NCI-H1092 treated with DMSO at 0.1 percent for 48 hours (cell line): Measurements from ENCODE around the gene SCUBE1.

Source experiments
- DNase-seq: peaks from one replicate; lab custom pipeline; 2025; lab: John Stamatoyannopoulos, UW

The SCUBE1 gene

DNA sequence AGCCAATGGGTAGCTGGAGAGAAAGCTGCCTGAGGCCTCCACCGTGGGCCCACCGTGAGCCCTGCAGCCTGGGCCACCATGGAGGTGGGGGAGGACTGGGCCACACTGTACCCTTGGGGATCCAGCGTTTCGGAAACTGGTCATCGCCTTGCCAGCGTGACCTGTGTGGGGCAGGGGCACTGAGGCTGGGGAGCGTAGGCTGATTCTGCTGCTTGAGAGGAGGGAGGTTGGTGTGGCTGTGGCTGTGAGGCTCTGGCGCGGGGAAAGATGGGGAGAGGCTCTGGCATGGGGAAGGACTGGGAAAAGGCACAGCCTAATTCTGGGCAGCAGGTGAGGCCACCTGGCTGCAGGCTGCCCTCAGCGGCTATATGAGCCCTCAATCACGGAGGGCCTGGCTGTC, 143.6 kb downstream of the SCUBE1 start:
- DNase-seq = no peak

DNA sequence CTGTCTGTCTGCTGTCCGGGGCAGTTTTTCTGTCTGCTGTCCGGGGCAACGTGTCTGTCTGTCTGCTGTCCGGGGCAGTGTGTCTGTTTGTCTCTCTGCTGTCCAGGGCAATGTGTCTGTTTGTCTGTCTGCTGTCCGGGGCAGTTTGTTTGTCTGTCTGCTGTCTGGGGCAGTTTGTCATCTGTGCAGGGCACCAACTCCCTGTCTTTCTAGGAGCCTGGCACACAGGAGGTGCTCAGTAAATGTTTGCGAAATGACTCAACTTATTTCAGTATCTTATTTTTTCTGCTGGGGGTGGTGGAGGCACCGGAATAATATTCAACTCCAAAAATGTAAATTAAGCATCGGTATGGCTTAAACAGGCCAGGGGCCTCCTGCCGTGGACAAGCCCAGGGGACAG, 144.2 kb downstream of the SCUBE1 start:
- DNase-seq = no peak

DNA sequence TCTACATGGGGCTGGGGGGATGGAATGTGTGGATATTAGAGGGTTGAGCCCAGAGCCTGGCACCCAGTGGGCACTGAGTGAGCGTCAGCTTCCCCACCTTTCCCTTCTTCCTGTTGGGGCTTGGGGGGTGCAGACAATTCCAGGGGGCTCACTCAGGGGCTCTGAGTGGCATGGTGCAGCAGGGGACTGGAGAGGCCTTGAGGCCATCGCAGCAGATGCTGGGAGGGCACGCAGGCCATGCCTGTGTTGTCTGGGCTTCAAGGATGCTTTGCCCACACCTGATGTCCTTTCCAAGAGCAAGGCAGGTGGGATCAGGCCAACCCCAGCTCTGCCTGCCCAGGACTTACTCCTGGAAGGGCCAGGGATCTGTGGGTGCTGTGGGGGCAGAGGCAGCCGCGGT, 145.0 kb downstream of the SCUBE1 start:
- DNase-seq = no peak

DNA sequence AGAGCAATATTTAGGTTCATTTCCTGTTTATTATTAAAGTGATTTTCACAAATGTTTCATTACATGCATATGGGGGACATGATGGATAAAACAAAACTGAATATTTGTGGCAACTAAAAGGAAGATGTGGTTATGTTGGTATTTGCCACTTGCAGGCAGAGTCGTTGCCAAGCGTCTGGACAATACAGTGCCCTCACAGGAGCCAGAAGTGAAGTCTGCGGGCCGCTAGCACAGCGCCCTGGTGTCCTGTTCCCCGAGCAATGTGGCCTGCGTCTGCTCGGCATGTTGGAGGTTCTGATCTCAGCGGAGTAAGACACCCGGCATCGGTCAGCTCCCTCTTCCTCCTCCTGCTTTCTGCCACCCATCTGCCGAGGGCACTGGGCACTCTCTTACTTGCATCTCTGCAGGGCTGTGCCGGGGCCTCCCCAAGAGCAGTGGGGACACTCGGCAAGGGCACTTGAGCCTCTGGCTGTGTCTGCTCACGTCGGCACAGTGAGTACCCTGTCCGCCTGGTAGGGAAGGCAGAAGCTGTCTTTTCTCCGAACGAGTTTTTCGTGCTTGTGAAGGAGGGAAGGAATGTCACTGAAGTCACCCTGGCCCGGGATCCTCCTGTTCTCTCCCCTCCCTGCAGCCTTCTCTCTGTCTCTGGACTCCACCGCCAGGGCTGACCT, 145.8 kb downstream of the SCUBE1 start:
- no peak for DNase-seq

DNA sequence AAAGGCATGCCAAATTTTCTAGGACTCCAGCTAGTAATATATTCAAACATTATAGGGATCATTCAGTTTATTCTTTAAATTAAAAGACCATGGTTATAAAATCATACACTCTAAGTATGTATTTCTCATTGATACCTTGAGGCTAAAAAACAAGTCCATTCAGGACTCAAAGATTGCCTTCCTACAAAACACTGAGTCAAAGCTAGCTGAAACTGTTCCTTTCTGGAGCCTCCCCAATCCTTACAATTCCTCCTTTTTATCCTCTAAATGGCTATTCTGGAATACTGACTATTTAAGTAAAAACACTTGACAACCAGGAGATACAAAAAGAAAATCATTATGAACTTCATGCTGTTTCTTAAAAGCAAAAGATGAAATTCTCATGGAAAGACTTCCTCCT, 151.3 kb downstream of the SCUBE1 start:
- DNase-seq = no peak

DNA sequence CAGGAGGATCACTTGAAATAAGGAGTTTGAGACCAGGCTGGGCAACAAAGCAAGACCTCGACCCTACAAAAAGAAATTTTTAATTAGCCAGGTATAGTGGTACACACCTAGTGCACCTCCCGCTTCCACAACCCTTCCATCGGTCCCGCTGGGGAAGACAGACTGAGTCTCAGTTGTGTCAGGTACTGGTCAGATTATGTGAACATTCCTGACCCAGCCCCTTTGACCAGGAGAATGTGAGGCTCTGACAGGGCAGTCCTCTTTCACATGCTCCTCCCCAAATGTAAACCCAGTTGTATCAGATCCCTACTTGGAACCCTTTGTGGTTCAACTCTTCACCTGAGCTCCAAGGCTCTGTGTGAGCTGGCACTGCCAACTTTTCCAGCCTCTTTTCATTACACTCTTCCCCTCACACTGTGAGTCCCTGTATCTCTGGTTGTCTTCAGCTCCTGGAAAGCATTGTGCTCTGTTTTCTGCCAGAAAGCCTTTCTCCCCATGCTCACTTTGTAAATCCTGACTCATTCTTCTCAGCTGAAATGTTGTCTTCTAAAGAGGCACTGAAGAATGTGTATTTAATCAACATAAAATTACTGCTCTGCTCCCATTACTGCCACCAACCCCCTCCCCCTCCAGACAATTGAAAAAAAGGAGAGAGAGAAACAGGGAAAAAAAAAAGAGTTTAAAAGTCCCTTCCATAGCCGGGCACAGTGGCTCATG, 154.2 kb downstream of the SCUBE1 start:
- DNase-seq = no peak

DNA sequence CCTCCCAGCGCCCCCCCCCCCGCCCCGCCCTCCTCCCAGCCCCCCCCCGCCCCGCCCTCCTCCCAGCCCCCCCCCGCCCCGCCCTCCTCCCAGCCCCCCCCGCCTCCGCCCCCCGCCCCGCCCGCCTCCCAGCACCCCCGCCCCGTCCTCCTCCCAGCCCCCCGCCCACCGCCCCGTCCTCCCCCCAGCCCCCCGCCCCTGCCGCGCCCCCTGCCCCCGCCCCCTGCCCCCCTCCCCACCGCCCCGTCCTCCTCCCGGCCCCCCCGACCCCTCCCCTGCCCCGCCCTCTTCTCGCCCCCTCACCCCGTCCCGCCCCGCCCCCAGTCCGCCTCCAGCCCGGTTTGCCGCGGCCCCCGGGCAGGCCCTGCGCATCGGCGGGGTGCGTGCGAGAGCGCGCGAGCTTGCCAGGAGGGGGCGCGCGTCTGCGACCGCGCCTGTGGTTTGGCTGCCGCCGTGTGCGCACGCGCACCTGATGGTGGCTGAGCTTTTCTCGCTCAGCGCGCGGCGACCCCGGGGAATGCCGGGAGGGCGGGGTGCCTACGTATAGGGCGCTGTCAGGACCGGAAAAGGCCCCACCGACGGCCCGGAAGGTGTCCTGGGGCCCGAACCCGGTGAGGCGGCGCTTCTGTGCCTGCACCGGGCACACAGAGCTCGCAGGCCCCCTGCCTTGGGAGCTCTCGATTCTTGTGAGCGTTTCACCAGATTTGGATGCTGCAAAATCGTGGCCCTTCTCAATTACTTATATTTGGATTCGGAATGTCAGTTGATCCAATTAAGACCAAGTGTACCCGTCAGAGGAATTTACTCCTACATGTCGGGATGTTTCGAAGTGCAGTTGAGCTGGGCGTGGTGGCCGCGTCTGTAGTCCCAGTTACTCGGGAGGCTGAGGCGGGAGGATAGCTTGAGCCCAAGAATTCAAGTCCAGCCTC, 155.7 kb downstream of the SCUBE1 start:
- peak; percentile 55 for DNase-seq

DNA sequence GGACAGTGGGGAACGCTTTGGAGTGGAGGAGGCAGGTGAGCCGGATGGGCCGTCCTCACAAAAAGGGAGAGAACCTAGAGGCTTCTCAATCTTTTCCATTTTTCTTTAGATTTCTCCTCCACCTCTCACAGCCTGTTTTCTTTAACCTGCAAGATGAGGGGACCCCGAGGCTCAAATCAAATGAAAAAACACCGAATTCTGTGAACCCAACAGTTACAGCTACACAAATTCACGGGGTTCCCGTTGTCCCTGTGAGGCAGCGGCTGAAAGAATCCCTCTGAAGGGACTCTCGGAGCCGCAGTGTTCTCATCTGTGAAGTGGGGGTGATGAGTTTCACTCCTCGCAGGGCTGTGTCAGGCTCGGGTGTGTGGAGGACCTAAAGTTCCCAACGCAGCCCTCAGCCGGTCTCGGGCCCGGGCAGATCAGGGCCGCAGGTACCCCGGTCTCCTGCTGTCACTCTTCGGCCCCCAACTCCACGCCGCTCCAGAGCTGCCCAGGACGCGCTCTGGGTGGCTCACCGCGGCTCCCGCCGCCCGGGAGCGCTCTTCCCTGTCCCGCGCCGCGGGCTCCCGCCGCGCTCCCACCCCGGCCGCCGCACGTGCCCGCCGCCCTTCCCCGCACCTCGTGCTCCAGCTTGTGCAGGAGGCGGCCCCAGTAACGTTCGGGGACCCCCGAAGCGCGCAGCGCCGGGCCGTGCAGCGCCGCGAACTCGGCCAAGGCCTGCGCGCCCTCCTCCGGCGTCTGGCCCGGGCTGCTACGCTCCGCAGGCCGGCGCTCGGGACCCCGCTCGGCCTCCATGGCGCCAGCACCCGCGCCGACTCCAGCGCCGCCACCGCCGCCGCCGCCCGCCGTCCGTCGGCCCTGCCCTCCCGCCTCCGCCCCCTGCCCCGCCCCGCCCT, 156.7 kb downstream of the SCUBE1 start, which contains the start of gene TTLL12:
TSS of gene TTLL12 (minus strand) at position 863 of the 899 bp plus-strand sequence. CDS start at position 798, 65 bp downstream.
- peak; percentile 5 for DNase-seq

DNA sequence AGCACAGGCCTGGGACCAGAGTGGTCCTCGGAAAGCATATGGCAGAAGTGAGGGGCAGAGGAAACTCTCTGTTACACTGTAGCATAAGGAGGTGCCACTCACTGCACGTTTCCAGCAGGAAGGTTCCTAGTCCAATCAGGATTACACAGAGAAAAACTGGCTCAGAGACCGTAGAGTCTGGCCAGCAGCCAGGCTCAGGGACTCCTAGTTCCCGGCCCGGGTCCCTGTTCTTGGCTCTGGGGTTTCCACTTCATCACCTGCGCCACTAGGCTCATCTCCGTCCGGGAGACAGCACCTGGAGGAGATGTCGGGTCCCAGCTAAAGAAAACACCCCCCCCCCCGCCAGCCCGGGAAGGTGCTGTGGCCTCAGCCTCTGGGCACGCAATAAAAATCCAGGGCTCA, 157.3 kb downstream of the SCUBE1 start:
- DNase-seq = peak; percentile 8

DNA sequence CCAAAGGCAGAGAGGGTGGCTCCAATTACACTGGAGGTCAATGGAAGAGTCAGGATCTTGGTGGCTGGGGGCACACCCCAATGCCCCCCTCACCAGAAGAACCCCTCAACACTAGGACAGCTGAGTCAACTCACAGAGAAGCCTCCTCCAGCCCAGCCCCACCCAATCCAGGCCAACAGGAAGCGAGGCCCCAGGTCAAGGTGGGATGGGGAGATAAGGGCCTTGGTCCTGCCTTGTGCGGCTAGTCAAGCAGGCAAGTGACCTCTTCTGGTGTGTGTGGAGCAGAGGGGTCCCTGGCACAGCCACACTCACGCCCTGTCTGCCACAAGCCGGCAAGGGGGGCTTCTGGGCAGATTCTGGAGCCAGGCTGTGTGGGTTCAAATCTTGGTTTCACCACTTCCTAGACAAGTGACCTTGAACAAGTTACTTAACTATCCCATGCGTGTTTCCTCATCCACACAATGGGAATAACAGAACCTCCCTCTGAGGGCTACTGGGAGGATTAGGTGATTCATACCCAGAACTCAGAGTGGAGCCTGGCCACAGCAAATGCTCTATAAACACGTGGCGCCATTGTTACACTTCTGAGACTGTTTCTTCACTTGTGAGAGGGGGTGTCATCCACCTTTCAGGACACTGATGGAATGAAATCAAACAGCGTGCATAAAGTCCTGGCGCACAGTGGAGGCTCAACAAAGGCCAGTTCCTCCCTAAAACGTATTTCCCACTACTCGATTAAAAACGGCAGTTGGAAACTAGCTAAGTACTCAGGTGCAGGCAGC, 159.5 kb downstream of the SCUBE1 start:
- no peak for DNase-seq

DNA sequence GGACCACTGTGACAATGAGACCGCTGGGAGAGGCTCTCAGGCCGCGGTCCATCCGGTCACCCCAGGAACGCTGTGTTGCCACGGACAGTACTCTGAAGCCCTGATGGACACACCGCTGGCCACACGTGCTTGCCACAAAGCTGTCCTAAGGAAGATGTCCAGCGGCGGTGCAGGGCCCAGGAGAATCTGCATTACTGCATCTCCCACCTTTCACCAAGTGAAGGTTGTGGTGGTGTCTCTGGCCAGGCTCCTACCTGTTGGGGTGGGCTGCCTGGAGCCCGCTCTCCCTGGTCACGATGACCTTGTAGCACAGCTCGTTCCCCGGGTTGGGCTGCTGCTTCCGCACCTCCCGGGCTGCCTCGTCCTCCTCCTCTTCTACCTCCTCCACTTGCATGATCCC, 160.4 kb downstream of the SCUBE1 start:
- DNase-seq = no peak

DNA sequence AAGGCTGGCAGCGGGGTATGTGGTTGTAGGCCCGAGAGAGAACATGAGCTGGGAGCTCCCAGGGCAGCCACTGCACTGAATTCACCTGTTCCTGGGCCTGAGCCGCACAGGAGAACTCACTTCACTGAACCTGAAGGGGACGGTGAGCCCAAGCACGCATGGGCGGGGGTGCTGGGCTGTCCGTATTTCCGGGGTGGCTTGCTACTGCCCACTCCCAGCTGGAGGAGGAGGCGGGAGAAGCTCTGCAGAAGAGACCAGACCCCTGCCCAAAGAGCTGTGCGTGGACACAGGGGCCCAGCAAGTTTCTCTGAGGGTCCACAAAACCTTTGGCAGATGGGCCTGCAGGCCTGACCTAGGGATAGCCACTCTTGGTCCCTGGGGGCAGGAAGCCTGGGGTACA, 161.1 kb downstream of the SCUBE1 start:
- DNase-seq = no peak

DNA sequence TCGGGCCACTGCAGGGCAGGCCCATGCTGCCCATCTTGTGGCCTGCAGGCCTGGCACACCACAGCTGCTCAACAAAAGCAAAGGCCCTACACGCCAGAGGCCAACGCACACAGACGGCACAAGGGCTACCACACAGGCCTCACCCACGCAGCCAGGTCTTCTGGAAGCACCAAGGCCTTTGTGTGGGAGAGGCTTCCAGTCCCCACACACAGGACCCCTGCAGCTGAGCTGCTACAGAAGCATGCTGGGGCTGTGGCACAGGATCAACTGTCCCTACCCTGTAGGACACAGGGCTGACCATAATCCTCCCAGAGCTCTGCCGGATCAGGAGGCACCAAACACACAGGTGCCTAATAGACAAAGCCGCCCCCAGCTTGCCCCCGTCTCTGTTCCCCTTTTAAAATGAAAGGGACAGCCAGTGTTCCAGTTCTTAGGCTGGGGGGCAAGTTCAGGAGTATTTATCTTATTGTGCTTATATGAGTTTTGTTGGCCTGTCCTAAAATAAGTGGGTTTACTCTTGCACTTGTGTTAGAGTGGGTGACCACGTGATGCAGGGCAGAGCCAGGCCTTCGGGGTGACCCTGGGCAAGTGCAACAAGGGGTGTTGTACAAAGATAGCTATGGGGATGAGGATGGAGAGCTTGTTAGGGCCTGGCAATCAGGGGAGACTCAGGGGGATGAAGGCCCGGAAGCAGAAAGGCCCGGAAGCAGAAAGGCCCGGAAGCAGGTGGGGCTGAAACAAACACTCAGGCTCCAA, 161.7 kb downstream of the SCUBE1 start:
- no peak for DNase-seq

DNA sequence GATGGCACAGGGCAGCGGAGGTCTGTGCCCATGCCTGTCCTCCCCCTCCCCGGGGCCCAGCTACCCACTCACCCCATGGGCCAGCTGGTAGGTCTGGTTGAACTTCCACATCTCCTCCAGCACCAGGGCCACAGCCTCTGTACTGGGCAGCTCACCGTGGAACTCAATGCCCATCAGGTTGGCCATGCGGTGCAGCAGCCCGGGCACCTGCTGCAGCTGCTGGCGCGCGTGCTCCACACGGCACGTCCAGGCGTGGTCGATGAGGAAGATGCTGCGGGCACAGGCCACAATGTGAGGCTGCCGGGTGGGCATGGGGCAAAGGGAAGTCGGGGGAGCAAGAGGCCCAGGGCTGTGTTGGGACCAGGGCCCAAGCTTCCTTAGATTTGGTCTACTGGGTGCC, 162.5 kb downstream of the SCUBE1 start:
- DNase-seq = no peak

DNA sequence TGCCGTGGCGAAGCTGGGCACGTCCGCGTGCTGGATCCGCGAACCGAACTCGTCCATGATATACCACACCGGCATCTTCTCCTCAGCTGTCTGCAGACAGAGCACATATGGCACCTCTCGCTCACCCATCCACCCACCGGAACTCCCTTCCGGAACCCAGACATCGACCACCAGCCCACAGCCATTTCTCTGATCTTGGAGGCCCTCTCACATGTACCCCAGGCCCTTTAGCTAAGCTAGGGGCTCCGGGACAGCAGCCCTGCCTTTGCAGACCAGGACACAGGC, 163.3 kb downstream of the SCUBE1 start:
- no peak for DNase-seq

DNA sequence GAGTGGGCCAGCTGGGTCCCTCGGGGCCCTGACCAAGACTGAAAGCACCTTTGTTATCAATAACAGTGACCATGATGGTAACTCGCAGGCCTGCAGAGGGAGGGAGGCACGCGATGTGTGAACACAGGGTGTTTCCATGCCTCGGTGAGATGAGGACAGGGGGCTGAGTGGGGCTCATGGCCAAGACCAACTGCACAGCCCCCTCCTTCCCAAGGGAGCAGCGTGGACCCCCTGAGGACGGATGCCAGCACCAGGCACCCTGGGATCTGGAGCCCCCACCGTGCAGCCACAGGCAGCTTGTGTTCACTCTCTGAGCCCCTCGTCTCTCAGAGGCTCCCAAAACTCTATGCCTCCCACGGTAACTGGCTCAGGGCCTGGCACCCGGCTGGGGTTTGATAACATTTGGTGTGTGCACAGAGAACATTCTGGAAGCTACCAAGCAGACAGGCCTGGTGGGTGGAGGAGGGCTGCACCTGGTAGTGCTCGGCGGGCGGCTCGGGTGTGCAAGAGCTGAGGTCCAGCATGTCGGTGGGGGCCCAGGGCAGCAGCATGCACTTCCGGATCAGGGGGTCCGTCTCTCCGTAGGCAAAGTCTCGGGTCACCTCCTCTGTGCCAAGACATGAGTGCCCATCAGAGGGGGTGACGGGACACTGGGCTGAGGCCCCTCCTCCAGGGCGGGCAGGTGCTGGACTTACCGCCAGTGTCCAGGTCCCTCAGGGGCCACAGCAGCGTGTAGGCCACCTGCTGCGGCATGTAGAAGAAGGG, 163.8 kb downstream of the SCUBE1 start:
- DNase-seq = no peak

DNA sequence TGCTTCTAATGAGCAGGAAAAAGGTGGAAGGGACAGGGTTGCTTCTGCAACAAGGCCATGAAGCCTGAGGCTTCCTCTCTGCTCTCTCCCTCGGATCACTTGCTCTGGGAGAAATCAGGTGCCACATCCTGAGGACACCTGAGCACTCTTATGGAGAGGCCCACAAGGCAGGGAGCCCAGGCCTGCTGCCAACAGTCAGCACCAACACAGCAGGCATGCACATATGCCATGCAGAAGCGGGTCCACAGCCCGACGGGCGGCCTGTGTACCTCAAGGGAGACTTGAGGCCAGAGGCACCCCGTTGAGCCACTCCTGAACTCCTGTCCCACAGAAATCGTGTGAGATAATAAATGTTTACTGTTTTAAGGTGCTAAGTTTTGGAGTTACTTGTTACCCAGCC, 165.7 kb downstream of the SCUBE1 start:
- DNase-seq = no peak

DNA sequence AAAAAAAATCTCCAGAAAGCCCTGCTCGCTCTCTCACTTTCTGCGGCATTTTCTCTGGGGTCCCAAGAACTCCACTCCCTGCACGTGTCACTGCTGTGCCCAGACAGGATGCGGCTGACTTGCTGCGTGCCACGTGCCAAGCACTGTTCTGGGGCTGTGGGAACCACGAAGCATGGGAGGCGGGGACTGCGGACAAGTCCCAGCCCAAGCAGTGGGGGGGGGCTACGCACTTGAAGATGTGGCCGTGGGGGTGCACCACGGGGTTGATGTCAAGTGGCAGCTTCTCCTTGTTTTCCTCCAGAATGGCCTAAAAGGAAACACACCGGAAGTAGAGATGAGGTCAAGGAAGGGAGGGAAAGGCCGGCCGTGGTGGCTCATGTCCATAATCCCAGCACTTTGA, 167.1 kb downstream of the SCUBE1 start:
- no peak for DNase-seq

DNA sequence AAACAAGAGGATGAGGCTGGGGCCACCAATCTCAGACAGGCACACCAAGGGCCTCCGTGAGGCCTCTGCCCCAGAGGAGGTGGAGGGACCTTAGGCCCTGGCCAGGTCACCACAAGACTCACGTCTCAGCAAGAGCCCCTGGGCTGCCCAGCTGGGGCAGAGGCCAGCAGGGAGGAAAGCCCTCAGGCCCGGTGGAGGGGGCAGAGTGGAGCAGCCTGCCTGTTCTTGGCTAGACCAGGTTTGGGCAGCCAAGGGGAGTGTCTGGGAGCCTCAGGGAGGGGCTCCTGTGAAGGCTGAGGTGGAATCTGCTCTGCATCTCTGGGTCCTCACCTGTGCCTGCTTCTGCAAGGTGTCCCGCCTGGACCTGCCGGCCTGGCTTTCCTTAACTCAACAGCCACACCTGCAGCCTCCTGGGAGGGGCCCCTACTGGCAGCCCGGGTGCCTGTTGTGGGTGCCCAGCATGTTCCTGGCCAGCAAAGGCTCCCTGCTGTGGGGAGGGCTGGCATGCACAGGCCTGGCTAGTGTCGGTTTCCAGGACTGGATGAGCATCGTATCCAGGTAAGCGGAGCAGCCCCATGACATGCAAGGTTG, 168.1 kb downstream of the SCUBE1 start:
- no peak for DNase-seq
